ENCODE measurements around the gene STXBP1.

GRCh38 chr9:127720865-127721227 lies 108.8 kb downstream of the STXBP1 start:
- TF ChIP-seq POLR2A (IDR thresholded peaks at IDR 0.05) (no peak), CTCF (IDR thresholded peaks at IDR 0.05) (no peak), POLR2AphosphoS5 (IDR thresholded peaks at IDR 0.05) (no peak), EP300 (IDR thresholded peaks at IDR 0.05) (no peak)
